Glomerular endothelial cell (primary cell): ENCODE measurements around the gene RAB3B. TPM values are rescaled to one million over a fixed set of nuclear protein-coding genes. Genes with fewer than 3 reads are reported as not detected.
"Not testable (repeated sequence)": the region's sequence is repeated elsewhere in the genome, so short reads cannot be mapped to it uniquely, and the experiment has no call there.

Experiments used
- DNase-seq: peaks from one replicate; pipeline ENCODE4 v3.0.0-alpha.2; 2011; ENCODE audit warnings: low read depth, low spot score; ENCODE audit errors: extremely low read depth
- total RNA-seq: library from RNA; depleted of rRNA; stranded (reverse); fragments of >200 nt; gene quantifications from 2 replicates; pipeline ENCODE4 v1.2.3, GENCODE V29; 2015

The RAB3B gene
- total RNA-seq, 1 donor from 2014 or later = 10.2 TPM

- DNase-seq = no peak
These were observed 114.7 kb downstream of the RAB3B start for GRCh38 chr1:51875836-51876235.

- DNase-seq = no peak
These were observed 115.2 kb downstream of the RAB3B start for GRCh38 chr1:51875291-51875772.

GRCh38 chr1:51873270-51873669 lies 117.2 kb downstream of the RAB3B start:
- not testable (repeated sequence) for DNase-seq

GRCh38 chr1:51871351-51871975 lies 119.0 kb downstream of the RAB3B start:
- DNase-seq = no peak

- no peak for DNase-seq
These were observed 119.7 kb downstream of the RAB3B start for GRCh38 chr1:51870603-51871350.

- no peak for DNase-seq
These were observed 122.8 kb downstream of the RAB3B start for GRCh38 chr1:51867479-51868232.

- DNase-seq = no peak
These were observed 127.1 kb downstream of the RAB3B start for GRCh38 chr1:51863384-51863783.

- DNase-seq = no peak
These were observed 128.8 kb downstream of the RAB3B start for GRCh38 chr1:51861669-51862068.

GRCh38 chr1:51859735-51860134 lies 130.8 kb downstream of the RAB3B start:
- no peak for DNase-seq

- no peak for DNase-seq
These were observed 131.2 kb downstream of the RAB3B start for GRCh38 chr1:51859333-51859732.

- no peak for DNase-seq
These were observed 131.6 kb downstream of the RAB3B start for GRCh38 chr1:51858892-51859291.

Other genes starting within 250 kb of the RAB3B start
- 56.6 and 68.0 TPM in 2 replicates for gene NRDC, start 112.0 kb downstream of the RAB3B start, total RNA-seq
- gene KTI12, start 43.1 kb upstream of the RAB3B start, total RNA-seq = 10.6 and 11.3 TPM in 2 replicates
- gene TXNDC12, start 64.5 kb upstream of the RAB3B start, total RNA-seq = 35.8 and 37.1 TPM in 2 replicates
- 31.0 and 41.9 TPM in 2 replicates for gene BTF3L4, start 65.6 kb upstream of the RAB3B start, total RNA-seq
- 17.5 and 18.1 TPM in 2 replicates for gene ZFYVE9, start 151.4 kb upstream of the RAB3B start, total RNA-seq